Progenitor cell of endocrine pancreas (in vitro differentiated cells): Measurements from ENCODE around the gene TRIM2. TPM values are rescaled to one million over a fixed set of nuclear protein-coding genes. Genes with fewer than 3 reads are reported as not detected.

ENCODE experiments used
- DNase-seq: peaks from one replicate; pipeline ENCODE4 v3.0.0; 2021; ENCODE audit warnings: low spot score; ENCODE audit not compliant: unreplicated experiment
- H3K27ac Mint-ChIP-seq: 2 replicates; pipeline ENCODE4 v1.8.0; 2021; ENCODE audit warnings: mild to moderate bottlenecking, moderate library complexity, mixed read lengths
- H3K27me3 Mint-ChIP-seq: 2 replicates; pipeline ENCODE4 v1.8.0; 2021; ENCODE audit warnings: mixed read lengths
- H3K36me3 Mint-ChIP-seq: 2 replicates; pipeline ENCODE4 v1.8.0; 2022; ENCODE audit warnings: mixed read lengths; ENCODE audit not compliant: insufficient read depth
- H3K4me1 Mint-ChIP-seq: 2 replicates; pipeline ENCODE4 v1.8.0; 2021; ENCODE audit warnings: low read depth, mixed read lengths
- H3K4me3 Mint-ChIP-seq: 2 replicates; pipeline ENCODE4 v1.8.0; 2021; ENCODE audit warnings: low read depth, mild to moderate bottlenecking, moderate library complexity, mixed read lengths
- H3K9me3 Mint-ChIP-seq: 2 replicates; pipeline ENCODE4 v1.8.0; 2021; ENCODE audit warnings: low read depth, mixed read lengths
- CTCF ChIP-seq: fragments of 200-600 bp; sonication (generic); IDR thresholded peaks from one replicate; pipeline ENCODE4 v1.5.0; 2021; ENCODE audit warnings: antibody characterized with exemption, mild to moderate bottlenecking; ENCODE audit not compliant: unreplicated experiment
- total RNA-seq: library from RNA; stranded (reverse); gene quantifications from 2 replicates; pipeline ENCODE4 v1.2.1, GENCODE V29; 2021

Gene TRIM2
- total RNA-seq, 1 donor from 2014 or later, result 59.6 TPM

- Mint-ChIP-seq H3K4me3 (no peak overlapping the region), H3K9me3 (no peaks in the 10 kb centered on the region), H3K27ac (no peak overlapping the region), H3K4me1 (peaks cover 39% of the 10 kb centered on the region), H3K36me3 (peaks cover 13% of the 10 kb centered on the region), H3K27me3 (no peaks in the 10 kb centered on the region)
- DNase-seq, result no peak
- no peak for TF ChIP-seq CTCF
Measured at GRCh38 chr4:153220682-153221395, 16.6 kb downstream of the TRIM2 start.

- no peak for TF ChIP-seq CTCF
- H3K4me3 Mint-ChIP-seq, result peak overlapping the region; percentile 80
- H3K4me1 Mint-ChIP-seq, result peaks cover 39% of the 10 kb centered on the region
- no peaks in the 10 kb centered on the region for H3K27me3 Mint-ChIP-seq
- peaks cover 10% of the 10 kb centered on the region for H3K36me3 Mint-ChIP-seq
- H3K27ac Mint-ChIP-seq, result peak overlapping the region; percentile 96
- DNase-seq, result no peak
- H3K9me3 Mint-ChIP-seq, result no peaks in the 10 kb centered on the region
Measured at GRCh38 chr4:153221783-153222706, 17.8 kb downstream of the TRIM2 start.

GRCh38 chr4:153222707-153223426 lies 18.6 kb downstream of the TRIM2 start:
- no peak for TF ChIP-seq CTCF
- Mint-ChIP-seq H3K36me3 (peaks cover 10% of the 10 kb centered on the region), H3K9me3 (no peaks in the 10 kb centered on the region), H3K27ac (peak overlapping the region; percentile 96), H3K27me3 (no peaks in the 10 kb centered on the region), H3K4me1 (peaks cover 44% of the 10 kb centered on the region), H3K4me3 (peak overlapping the region; percentile 80)
- DNase-seq, result peak; percentile 30

- Mint-ChIP-seq H3K9me3 (no peaks in the 10 kb centered on the region), H3K4me3 (peak overlapping the region; percentile 80), H3K4me1 (peaks cover 48% of the 10 kb centered on the region), H3K27me3 (no peaks in the 10 kb centered on the region), H3K27ac (peak overlapping the region; percentile 50), H3K36me3 (peaks cover 10% of the 10 kb centered on the region)
- no peak for DNase-seq
- no peak for TF ChIP-seq CTCF
Measured at GRCh38 chr4:153223427-153223801, 19.2 kb downstream of the TRIM2 start.

GRCh38 chr4:153223930-153224329 lies 19.7 kb downstream of the TRIM2 start:
- H3K27ac Mint-ChIP-seq, result peak overlapping the region; percentile 53
- no peak for TF ChIP-seq CTCF
- no peaks in the 10 kb centered on the region for H3K27me3 Mint-ChIP-seq
- no peak for DNase-seq
- peak overlapping the region; percentile 80 for H3K4me3 Mint-ChIP-seq
- H3K4me1 Mint-ChIP-seq, result peaks cover 47% of the 10 kb centered on the region
- peaks cover 10% of the 10 kb centered on the region for H3K36me3 Mint-ChIP-seq
- no peaks in the 10 kb centered on the region for H3K9me3 Mint-ChIP-seq
